Measurements from ENCODE around the gene DOK5. TPM values are rescaled to one million over a fixed set of nuclear protein-coding genes. Genes with fewer than 3 reads are reported as not detected.

DOK5 gene
- total RNA-seq, 1 experiment from 2014 or later: not detected

DNA sequence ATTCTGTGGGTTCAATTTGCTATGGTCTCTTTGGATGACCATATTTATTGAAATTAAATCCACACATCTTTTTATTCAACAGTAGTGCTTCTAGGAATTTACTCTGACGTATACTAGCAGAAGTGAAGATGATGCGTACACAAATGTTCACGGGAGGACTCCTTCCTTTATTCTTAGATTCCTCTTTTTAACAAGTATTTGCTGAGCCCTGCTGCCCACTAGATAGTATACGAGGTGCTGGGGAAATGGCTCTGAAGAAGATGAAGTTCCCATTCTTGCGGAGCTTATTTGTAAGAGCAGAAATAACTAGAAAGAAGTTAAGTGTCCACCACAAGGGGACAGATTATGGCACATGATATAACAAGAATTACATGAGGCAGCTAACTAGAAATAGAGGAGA is 145.2 kb downstream of the DOK5 start:
- Histone ChIP-seq H3K4me3 (ENCODE audit: low read length) (no peak overlapping the region), H2AFZ (ENCODE audit: low read length) (no peak overlapping the region), H3K4me2 (ENCODE audit: low read depth, low read length, poor library complexity, severe bottlenecking) (no peak overlapping the region), H4K20me1 (ENCODE audit: insufficient read depth, low read depth, low read length) (no peaks in the 10 kb centered on the region), H3K9me2 (replicated peaks; ENCODE audit: insufficient read depth, low read length) (no peaks in the 10 kb centered on the region), H3K4me1 (ENCODE audit: low read length) (no peaks in the 10 kb centered on the region), H3K9ac (ENCODE audit: low read length) (no peak overlapping the region), H3K9me3 (ENCODE audit: low read length) (no peaks in the 10 kb centered on the region), H3K27me3 (ENCODE audit: low read length) (no peaks in the 10 kb centered on the region), H3K36me3 (ENCODE audit: insufficient read depth, low read length) (no peaks in the 10 kb centered on the region), H3K79me2 (ENCODE audit: low read length) (no peaks in the 10 kb centered on the region), H3K27ac (ENCODE audit: low read length) (no peak overlapping the region)
- no peak for DNase-seq

DNA sequence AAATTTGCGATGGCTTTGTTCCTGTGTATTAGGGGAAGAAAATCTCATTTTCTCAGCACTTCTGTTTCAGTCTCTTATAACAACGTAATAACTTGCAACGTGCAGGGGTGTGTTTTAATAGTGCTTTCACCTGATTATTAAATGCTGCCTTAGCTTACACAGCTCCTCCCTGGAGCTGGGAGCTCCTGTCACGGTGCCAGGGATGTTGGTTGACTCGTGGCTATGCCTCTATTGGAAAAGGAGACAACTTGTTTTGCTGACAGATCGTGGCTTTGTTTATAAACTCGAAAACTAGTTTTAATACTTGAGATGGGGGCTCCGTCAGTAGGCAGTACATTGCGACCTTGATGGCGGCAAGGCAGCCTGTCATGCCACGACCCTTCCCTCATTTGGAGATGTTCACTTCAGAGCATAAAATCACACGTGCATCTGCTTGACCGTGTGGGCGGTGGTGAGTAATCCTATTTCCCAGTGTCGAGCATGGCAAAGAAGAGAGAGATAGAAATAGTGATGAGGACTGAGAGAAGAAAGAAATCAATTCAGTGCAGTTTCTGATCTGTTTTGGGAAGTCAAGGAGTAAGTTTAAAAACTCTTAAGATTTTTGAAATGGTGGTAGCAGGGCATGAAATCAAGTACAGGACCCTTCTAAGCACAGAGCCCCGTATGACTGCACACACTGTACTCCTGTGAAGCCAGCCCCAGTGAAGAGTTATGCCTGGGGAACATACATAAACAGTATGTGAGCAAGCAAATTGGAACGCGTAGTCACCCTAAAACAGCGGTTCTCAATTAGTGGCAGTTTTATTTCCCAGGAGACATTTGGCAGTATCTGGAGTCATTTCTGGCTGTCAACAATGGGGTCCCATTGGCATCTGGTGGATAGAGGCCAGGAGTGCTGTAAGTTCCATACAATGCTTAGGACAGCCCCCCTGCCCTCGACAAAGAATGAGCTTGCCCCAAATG is 147.2 kb downstream of the DOK5 start:
- no peaks in the 10 kb centered on the region for H3K9me3 ChIP-seq (ENCODE audit: low read length)
- no peaks in the 10 kb centered on the region for H4K20me1 ChIP-seq (ENCODE audit: insufficient read depth, low read depth, low read length)
- no peaks in the 10 kb centered on the region for H3K27me3 ChIP-seq (ENCODE audit: low read length)
- H3K27ac ChIP-seq (ENCODE audit: low read length): no peak overlapping the region
- no peak overlapping the region for H3K9ac ChIP-seq (ENCODE audit: low read length)
- no peaks in the 10 kb centered on the region for H3K36me3 ChIP-seq (ENCODE audit: insufficient read depth, low read length)
- H3K9me2 ChIP-seq (replicated peaks; ENCODE audit: insufficient read depth, low read length): no peaks in the 10 kb centered on the region; the same call in 1 of the 2 replicates
- H3K4me2 ChIP-seq (ENCODE audit: low read depth, low read length, poor library complexity, severe bottlenecking): no peak overlapping the region
- DNase-seq: no peak
- no peak overlapping the region for H2AFZ ChIP-seq (ENCODE audit: low read length)
- H3K4me3 ChIP-seq (ENCODE audit: low read length): no peak overlapping the region
- no peaks in the 10 kb centered on the region for H3K4me1 ChIP-seq (ENCODE audit: low read length)
- H3K79me2 ChIP-seq (ENCODE audit: low read length): no peaks in the 10 kb centered on the region

DNA sequence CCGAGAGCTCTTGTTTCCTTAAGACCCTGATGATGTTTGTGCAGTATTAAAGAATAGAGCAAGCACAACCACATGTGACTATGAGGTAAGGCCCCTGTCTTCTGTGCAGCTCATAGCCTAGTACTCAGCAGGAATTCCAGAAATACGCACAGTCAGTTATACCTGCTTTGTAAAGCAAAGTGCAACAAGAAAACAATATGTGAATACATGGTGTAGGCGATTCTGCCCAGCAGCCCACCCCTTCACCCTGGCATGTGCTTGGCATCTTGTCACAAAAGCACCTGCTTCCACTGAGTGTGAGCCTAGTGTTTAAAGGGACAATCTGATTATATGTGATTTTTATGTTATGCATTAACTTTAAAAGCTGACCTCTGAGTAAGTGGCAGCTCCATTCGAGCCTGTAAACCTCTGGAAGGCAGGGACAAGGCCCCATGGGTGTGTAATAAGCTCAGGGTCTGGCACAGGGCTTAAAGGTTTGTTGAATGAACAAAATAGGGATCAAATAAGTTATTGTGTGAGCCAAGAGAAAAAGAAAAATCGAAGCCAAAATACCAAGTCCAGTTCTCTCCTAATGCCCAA is 148.7 kb downstream of the DOK5 start:
- Histone ChIP-seq H3K36me3 (ENCODE audit: insufficient read depth, low read length) (no peaks in the 10 kb centered on the region), H3K79me2 (ENCODE audit: low read length) (no peaks in the 10 kb centered on the region), H4K20me1 (ENCODE audit: insufficient read depth, low read depth, low read length) (no peaks in the 10 kb centered on the region), H3K9ac (ENCODE audit: low read length) (no peak overlapping the region), H3K9me2 (replicated peaks; ENCODE audit: insufficient read depth, low read length) (no peaks in the 10 kb centered on the region; the same call in 1 of the 2 replicates), H2AFZ (ENCODE audit: low read length) (no peak overlapping the region), H3K4me3 (ENCODE audit: low read length) (no peak overlapping the region), H3K4me2 (ENCODE audit: low read depth, low read length, poor library complexity, severe bottlenecking) (no peak overlapping the region), H3K27ac (ENCODE audit: low read length) (no peak overlapping the region), H3K4me1 (ENCODE audit: low read length) (no peaks in the 10 kb centered on the region), H3K27me3 (ENCODE audit: low read length) (no peaks in the 10 kb centered on the region), H3K9me3 (ENCODE audit: low read length) (no peaks in the 10 kb centered on the region)
- DNase-seq: no peak

DNA sequence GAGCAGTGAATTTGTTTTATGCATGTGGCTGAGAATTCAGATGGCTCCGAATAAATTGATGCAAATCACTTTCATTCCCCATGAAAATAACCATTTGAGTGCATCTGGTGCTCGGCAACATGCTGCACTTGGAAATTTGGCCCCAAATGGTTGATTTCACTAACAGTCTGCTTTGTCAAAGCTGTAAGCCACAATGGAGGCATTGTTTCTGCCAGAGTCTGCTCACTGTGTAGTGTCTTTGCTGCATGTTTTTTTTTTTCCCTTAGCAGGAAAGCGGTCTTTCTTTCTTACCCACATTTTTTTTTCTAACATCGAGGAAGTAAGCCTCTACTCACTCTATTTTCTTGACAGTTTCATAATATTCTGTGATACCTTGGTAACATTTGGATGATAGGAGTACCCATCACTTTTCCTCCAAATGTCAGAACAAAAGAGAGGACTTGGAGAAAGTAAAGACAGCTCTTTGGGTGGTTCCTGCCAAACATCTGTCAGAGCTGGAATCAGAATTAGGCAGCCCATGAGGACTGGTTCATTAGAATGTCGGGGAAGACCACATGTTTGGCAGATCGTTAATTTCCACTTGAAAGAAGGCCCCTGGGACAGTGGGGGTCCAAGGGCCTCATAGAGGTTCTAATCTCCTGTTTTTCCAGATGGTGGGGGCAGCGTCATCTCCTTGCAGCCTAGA is 149.5 kb downstream of the DOK5 start:
- H3K9ac ChIP-seq (ENCODE audit: low read length): no peak overlapping the region
- H3K9me3 ChIP-seq (ENCODE audit: low read length): no peaks in the 10 kb centered on the region
- H3K9me2 ChIP-seq (replicated peaks; ENCODE audit: insufficient read depth, low read length): no peaks in the 10 kb centered on the region; the same call in 1 of the 2 replicates
- no peak overlapping the region for H3K4me3 ChIP-seq (ENCODE audit: low read length)
- H2AFZ ChIP-seq (ENCODE audit: low read length): no peak overlapping the region
- no peaks in the 10 kb centered on the region for H3K79me2 ChIP-seq (ENCODE audit: low read length)
- H3K4me1 ChIP-seq (ENCODE audit: low read length): no peaks in the 10 kb centered on the region
- H3K27ac ChIP-seq (ENCODE audit: low read length): no peak overlapping the region
- H3K36me3 ChIP-seq (ENCODE audit: insufficient read depth, low read length): no peaks in the 10 kb centered on the region
- H3K27me3 ChIP-seq (ENCODE audit: low read length): no peaks in the 10 kb centered on the region
- no peaks in the 10 kb centered on the region for H4K20me1 ChIP-seq (ENCODE audit: insufficient read depth, low read depth, low read length)
- no peak for DNase-seq
- no peak overlapping the region for H3K4me2 ChIP-seq (ENCODE audit: low read depth, low read length, poor library complexity, severe bottlenecking)

DNA sequence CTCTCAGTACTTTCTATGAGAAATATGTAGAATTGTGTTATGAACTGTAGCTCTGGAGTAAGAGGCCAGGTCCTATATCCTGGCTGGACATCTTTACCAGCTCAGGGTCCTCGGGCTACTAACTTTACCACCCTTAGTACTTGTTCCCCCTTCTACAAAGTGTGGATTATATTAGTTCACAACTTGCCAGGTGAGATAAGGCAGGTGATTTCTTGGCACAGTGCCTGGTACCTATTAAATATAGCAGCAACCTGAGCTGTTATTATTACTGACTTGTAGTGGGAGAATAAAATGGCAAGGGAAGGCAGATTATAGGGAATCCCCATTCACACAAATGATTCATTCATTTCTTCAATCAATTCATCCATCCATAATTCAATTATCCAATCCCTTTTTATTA is 150.1 kb downstream of the DOK5 start:
- H3K4me2 ChIP-seq (ENCODE audit: low read depth, low read length, poor library complexity, severe bottlenecking): no peak overlapping the region
- H2AFZ ChIP-seq (ENCODE audit: low read length): no peak overlapping the region
- no peaks in the 10 kb centered on the region for H3K79me2 ChIP-seq (ENCODE audit: low read length)
- no peak overlapping the region for H3K4me3 ChIP-seq (ENCODE audit: low read length)
- no peaks in the 10 kb centered on the region for H3K9me3 ChIP-seq (ENCODE audit: low read length)
- no peak overlapping the region for H3K27ac ChIP-seq (ENCODE audit: low read length)
- no peaks in the 10 kb centered on the region for H3K36me3 ChIP-seq (ENCODE audit: insufficient read depth, low read length)
- no peaks in the 10 kb centered on the region for H3K27me3 ChIP-seq (ENCODE audit: low read length)
- no peak for DNase-seq
- no peaks in the 10 kb centered on the region for H3K4me1 ChIP-seq (ENCODE audit: low read length)
- no peaks in the 10 kb centered on the region; the same call in 1 of the 2 replicates for H3K9me2 ChIP-seq (replicated peaks; ENCODE audit: insufficient read depth, low read length)
- no peak overlapping the region for H3K9ac ChIP-seq (ENCODE audit: low read length)
- H4K20me1 ChIP-seq (ENCODE audit: insufficient read depth, low read depth, low read length): no peaks in the 10 kb centered on the region

DNA sequence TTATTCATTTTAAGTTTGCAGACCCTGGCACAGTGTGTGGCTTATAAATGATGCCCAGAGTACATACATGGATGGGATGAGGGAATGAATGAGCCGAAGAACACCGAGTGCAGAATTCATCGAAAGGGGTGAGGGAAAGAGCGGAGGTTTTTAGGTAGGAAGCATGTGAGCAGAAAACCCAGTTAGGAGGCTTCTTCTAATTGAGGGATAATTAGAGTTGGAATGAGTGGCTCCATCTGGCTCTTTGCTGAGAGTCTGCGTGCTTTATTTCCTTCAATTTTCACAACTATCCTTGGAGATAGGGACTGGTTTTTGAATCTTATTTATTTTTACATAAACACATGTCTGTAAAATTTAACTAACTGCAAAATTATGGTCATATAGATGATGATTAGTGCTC is 150.7 kb downstream of the DOK5 start:
- H3K27me3 ChIP-seq (ENCODE audit: low read length): no peaks in the 10 kb centered on the region
- no peaks in the 10 kb centered on the region for H3K4me1 ChIP-seq (ENCODE audit: low read length)
- H4K20me1 ChIP-seq (ENCODE audit: insufficient read depth, low read depth, low read length): no peaks in the 10 kb centered on the region
- H3K79me2 ChIP-seq (ENCODE audit: low read length): no peaks in the 10 kb centered on the region
- no peak overlapping the region for H3K27ac ChIP-seq (ENCODE audit: low read length)
- no peak overlapping the region for H3K9ac ChIP-seq (ENCODE audit: low read length)
- no peak overlapping the region for H2AFZ ChIP-seq (ENCODE audit: low read length)
- no peak overlapping the region for H3K4me2 ChIP-seq (ENCODE audit: low read depth, low read length, poor library complexity, severe bottlenecking)
- H3K9me2 ChIP-seq (replicated peaks; ENCODE audit: insufficient read depth, low read length): no peaks in the 10 kb centered on the region; the same call in 1 of the 2 replicates
- no peak overlapping the region for H3K4me3 ChIP-seq (ENCODE audit: low read length)
- H3K9me3 ChIP-seq (ENCODE audit: low read length): no peaks in the 10 kb centered on the region
- no peak for DNase-seq
- no peaks in the 10 kb centered on the region for H3K36me3 ChIP-seq (ENCODE audit: insufficient read depth, low read length)

DNA sequence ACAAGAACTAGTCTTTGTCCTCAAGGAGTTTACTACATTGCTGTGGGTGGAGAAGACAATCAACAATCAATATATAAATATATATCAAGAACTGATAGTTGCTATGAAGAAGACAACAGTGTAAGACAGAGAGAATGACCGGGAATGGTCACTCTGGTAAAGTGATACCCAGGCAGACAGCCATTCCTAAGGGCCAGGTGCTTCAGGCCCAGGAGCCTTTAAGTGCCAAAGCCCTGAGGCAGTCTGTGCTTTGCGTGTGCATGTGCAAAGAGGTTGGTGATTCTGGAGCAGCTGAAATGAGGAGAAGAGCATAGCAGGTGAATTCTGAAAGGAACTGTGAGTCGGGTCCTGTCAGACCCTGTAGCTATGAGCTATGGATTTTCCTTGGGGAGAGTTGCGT is 154.2 kb downstream of the DOK5 start:
- Histone ChIP-seq H4K20me1 (ENCODE audit: insufficient read depth, low read depth, low read length) (no peaks in the 10 kb centered on the region), H3K79me2 (ENCODE audit: low read length) (no peaks in the 10 kb centered on the region), H3K4me1 (ENCODE audit: low read length) (no peaks in the 10 kb centered on the region), H3K9me2 (replicated peaks; ENCODE audit: insufficient read depth, low read length) (no peaks in the 10 kb centered on the region; the same call in 1 of the 2 replicates), H3K9me3 (ENCODE audit: low read length) (no peaks in the 10 kb centered on the region), H2AFZ (ENCODE audit: low read length) (no peak overlapping the region), H3K27ac (ENCODE audit: low read length) (no peak overlapping the region), H3K4me2 (ENCODE audit: low read depth, low read length, poor library complexity, severe bottlenecking) (no peak overlapping the region), H3K36me3 (ENCODE audit: insufficient read depth, low read length) (no peaks in the 10 kb centered on the region), H3K9ac (ENCODE audit: low read length) (no peak overlapping the region), H3K27me3 (ENCODE audit: low read length) (no peaks in the 10 kb centered on the region), H3K4me3 (ENCODE audit: low read length) (no peak overlapping the region)
- DNase-seq: no peak

DNA sequence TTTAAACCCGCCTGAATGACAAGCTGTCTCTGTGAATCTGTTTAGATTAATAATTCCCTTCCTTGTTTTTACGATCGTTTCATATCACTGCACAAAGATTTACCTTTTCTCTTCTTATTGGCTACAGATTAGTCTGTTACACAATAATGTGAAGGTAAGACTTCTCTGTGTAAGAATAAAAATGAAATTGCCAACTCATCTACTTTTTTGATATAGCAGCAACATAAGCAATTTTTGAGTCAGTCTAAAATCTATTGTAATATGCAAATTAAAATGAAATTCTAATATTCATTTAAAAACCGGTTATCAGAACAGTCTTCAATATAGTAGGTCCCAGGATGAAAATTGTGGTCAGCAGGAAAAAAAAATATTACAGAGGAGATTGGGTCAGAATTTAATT is 155.2 kb downstream of the DOK5 start:
- DNase-seq: no peak

More for the DNA sequence above, 155.2 kb downstream of the DOK5 start:
- Histone ChIP-seq H3K79me2 (ENCODE audit: low read length) (no peaks in the 10 kb centered on the region), H3K9me2 (replicated peaks; ENCODE audit: insufficient read depth, low read length) (no peaks in the 10 kb centered on the region; the same call in 1 of the 2 replicates), H3K9me3 (ENCODE audit: low read length) (no peaks in the 10 kb centered on the region), H3K36me3 (ENCODE audit: insufficient read depth, low read length) (no peaks in the 10 kb centered on the region), H3K27ac (ENCODE audit: low read length) (no peak overlapping the region), H3K9ac (ENCODE audit: low read length) (no peak overlapping the region), H2AFZ (ENCODE audit: low read length) (no peak overlapping the region), H3K27me3 (ENCODE audit: low read length) (no peaks in the 10 kb centered on the region), H3K4me3 (ENCODE audit: low read length) (no peak overlapping the region), H3K4me1 (ENCODE audit: low read length) (no peaks in the 10 kb centered on the region), H4K20me1 (ENCODE audit: insufficient read depth, low read depth, low read length) (no peaks in the 10 kb centered on the region), H3K4me2 (ENCODE audit: low read depth, low read length, poor library complexity, severe bottlenecking) (no peak overlapping the region)
